Fibroblast of lung (primary cell): Measurements from ENCODE around the gene RITA1.

Experiments used
- EZH2 ChIP-seq: IDR thresholded peaks from 2 replicates; pipeline ENCODE4 v1.5.1; 2012; ENCODE audit warnings: low read length, control low read depth, mild to moderate bottlenecking; ENCODE audit errors: missing control alignments
- TF ChIP-seq, protein P1 (sequence below), 2 donors: IDR thresholded peaks in 1 of 2; conservative IDR thresholded peaks in 1 of 2; 1 replicate in 1 of 2; 2 replicates in 1 of 2; pipeline ENCODE4 v1.5.1; 2011 to 2012; ENCODE audit warnings: low read length in 2 of 2, control low read depth in 1 of 2, inconsistent platforms in 1 of 2, low read depth in 1 of 2, mild to moderate bottlenecking in 1 of 2

DNA sequence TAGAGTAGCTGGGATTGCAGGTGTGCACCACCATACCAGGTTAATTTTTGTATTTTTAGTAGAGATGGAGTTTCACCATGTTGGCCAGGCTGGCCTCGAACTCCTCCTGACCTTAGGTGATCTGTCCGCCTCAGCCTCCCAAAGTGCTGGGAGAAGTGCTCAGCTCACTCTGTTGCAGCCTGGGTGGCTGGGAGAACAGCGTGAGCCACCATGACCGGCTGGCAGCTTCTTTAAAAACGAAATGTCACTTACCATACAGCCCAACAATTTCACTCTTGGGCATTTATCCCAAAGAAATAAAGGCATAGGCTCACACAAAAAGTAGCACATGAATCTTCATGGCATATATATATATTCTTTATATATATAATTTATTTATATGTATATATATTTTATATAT, 40.7 kb upstream of the RITA1 start:
- TF ChIP-seq, protein P1, sequence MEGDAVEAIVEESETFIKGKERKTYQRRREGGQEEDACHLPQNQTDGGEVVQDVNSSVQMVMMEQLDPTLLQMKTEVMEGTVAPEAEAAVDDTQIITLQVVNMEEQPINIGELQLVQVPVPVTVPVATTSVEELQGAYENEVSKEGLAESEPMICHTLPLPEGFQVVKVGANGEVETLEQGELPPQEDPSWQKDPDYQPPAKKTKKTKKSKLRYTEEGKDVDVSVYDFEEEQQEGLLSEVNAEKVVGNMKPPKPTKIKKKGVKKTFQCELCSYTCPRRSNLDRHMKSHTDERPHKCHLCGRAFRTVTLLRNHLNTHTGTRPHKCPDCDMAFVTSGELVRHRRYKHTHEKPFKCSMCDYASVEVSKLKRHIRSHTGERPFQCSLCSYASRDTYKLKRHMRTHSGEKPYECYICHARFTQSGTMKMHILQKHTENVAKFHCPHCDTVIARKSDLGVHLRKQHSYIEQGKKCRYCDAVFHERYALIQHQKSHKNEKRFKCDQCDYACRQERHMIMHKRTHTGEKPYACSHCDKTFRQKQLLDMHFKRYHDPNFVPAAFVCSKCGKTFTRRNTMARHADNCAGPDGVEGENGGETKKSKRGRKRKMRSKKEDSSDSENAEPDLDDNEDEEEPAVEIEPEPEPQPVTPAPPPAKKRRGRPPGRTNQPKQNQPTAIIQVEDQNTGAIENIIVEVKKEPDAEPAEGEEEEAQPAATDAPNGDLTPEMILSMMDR (conservative IDR thresholded peaks at IDR 0.05 in 1 of 2, IDR thresholded peaks at IDR 0.05 in 1 of 2; ENCODE audit: low read depth in 1 of 2, low read length in 2 of 2), result no peak
- TF ChIP-seq EZH2, result no peak
